Kidney (tissue), 14 donors: ENCODE results near the gene CGB5. TPM values are rescaled to one million over a fixed set of nuclear protein-coding genes. Genes with fewer than 3 reads are reported as not detected.
"Not testable (repeated sequence)": the region's sequence is repeated elsewhere in the genome, so short reads cannot be mapped to it uniquely, and the experiment has no call there.

Experiments
- DNase-seq, 5 donors: peaks; one replicate each; pipeline ENCODE4 v3.0.0-alpha.2; 2013 to 2020
- FAIRE-seq: peaks from 2 replicates; lab custom pipeline; 2012; peaks lifted over from hg19 to GRCh38; lab: Jason Lieb, UNC
- H3K27ac ChIP-seq, 2 donors: one replicate each; pipeline ENCODE4 v1.7.0; 2013; ENCODE audit warnings: low read depth in 2 of 2, low read length in 2 of 2, inconsistent platforms in 1 of 2
- H3K27me3 ChIP-seq: one replicate; pipeline ENCODE4 v1.7.1; 2013; ENCODE audit warnings: low read length, inconsistent platforms; ENCODE audit not compliant: control insufficient read depth, insufficient read depth
- H3K36me3 ChIP-seq, 3 donors: one replicate each; pipeline versions ENCODE4 v1.7.0 to v1.7.1; 2013; ENCODE audit warnings: low read length in 3 of 3, control low read depth in 1 of 3, inconsistent platforms in 1 of 3; ENCODE audit not compliant: insufficient read depth in 3 of 3, control insufficient read depth in 2 of 3
- H3K4me1 ChIP-seq, 3 donors: one replicate each; pipeline versions ENCODE4 v1.7.0 to v1.7.1; 2013; ENCODE audit warnings: low read length in 3 of 3, inconsistent platforms in 1 of 3, low read depth in 1 of 3; ENCODE audit not compliant: control insufficient read depth in 2 of 3, insufficient read depth in 2 of 3
- H3K4me3 ChIP-seq, 3 donors: one replicate each; pipeline versions ENCODE4 v1.7.0 to v1.8.1; 2013; ENCODE audit warnings: low read length in 3 of 3, control low read depth in 1 of 3, inconsistent platforms in 1 of 3
- H3K9ac ChIP-seq, 3 donors: one replicate each; pipeline versions ENCODE4 v1.7.0 to v1.7.1; 2013; ENCODE audit warnings: low read length in 3 of 3, control low read depth in 1 of 3, inconsistent platforms in 1 of 3
- H3K9me3 ChIP-seq, 3 donors: one replicate each; pipeline versions ENCODE4 v1.7.0 to v1.7.1; 2013; ENCODE audit warnings: low read length in 3 of 3, control low read depth in 1 of 3, inconsistent platforms in 1 of 3; ENCODE audit not compliant: control insufficient read depth in 2 of 3, insufficient read depth in 1 of 3
- CTCF ChIP-seq: IDR thresholded peaks from 3 replicates; pipeline ENCODE4 v1.5.1; 2012; ENCODE audit warnings: mild to moderate bottlenecking, moderate library complexity, borderline replicate concordance; ENCODE audit not compliant: insufficient read depth; ENCODE audit errors: extremely low read depth
- intact Hi-C: fragments of 100-400 bp; cut with DNase I; formaldehyde crosslinking; loops from one replicate; pipeline ENCODE4 v1.11.1; 2022
- polyA plus RNA-seq: library from polyadenylated mRNA; stranded (reverse); fragments of 350-450 nt; fragmentation: Illumina TruSeq; extraction: RNeasy Lipid Tissue Mini Kit (QIAGEN cat#74804); gene quantifications from one replicate; pipeline ENCODE4 v1.2.3, GENCODE V29; 2014; ENCODE audit warnings: low read depth, low replicate concordance; ENCODE audit not compliant: insufficient read depth
- total RNA-seq: library from RNA; stranded (reverse); fragmentation: NEBNext Ultra II Directional; extraction: Animal tissue kit (Norgen Biotek cat#: 25700); gene quantifications from one replicate; pipeline ENCODE4 v1.2.1, GENCODE V29; 2021
- donor health status: control.
- donor health status: control.
- donor health status: control.
- donor health status: control.
- donor health status: control.
- donor health status: DM: yes; HTN: yes; CAD: no.
- donor health status: Normal renal cell carcinoma (clear cell type).

CGB5 gene
- total and polyA plus RNA-seq, 2 donors from 2014 or later = not detected

GRCh38 chr19:49056101-49056901, 12.7 kb downstream of the CGB5 start:
- peak overlapping the region in 2 of 3 donors; percentile 26 to 32 for H3K9ac ChIP-seq
- H3K27ac ChIP-seq = no peak overlapping the region
- H3K9me3 ChIP-seq = no peaks in the 10 kb centered on the region
- peak; percentile 19 for TF ChIP-seq CTCF
- no peaks in the 10 kb centered on the region for H3K36me3 ChIP-seq
- H3K4me1 ChIP-seq = peaks cover 0 to 4% (median 0%) of the 10 kb centered on the region in 3 donors
- intact Hi-C loops = no loop called here
- FAIRE-seq (no peak), DNase-seq (peak; percentile 67 to 85 (median 74))
- peaks cover 5% of the 10 kb centered on the region for H3K27me3 ChIP-seq
- peak overlapping the region; percentile 11 to 60 (median 53) for H3K4me3 ChIP-seq

DNA sequence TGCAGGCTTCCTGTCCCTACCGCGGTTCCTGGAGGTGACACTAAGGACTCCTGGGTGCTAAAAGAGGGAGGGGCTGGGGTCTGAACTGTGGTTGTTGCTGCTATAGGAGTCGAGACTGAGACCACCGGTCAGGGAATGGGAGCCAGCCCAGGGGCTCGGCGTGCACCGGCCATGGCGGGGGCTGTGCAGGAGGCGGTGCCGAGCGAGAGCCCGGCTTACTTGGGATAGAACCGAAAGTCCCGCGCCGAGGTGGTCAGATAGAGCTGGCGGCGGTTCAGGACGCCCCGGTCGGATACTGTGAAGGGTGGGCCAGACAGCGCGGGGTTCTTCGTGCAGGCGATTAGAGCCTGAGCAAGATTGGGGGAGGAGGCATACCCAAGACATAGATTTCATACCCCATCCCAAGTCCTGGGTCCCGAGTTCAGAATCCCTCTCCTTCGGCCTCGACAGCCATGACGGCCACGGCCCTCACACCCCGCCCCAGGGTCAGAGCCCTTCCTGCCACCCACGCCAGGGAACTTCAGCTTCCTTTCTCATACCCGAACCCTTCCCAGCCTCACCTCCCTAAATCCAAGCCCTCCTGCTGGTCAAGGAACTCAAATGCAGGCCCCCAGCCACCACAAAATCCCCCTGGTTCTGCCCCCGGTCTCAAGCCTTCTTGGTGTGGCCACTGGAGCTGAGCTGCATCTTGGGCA, 13.4 kb downstream of the CGB5 start:
- peak in 1 of 5 donors; percentile 52 for DNase-seq
- peak overlapping the region in 2 of 3 donors; percentile 26 to 29 for H3K9ac ChIP-seq
- intact Hi-C loops, FAIRE-seq, H3K27me3 ChIP-seq, H3K9me3 ChIP-seq, H3K4me1 ChIP-seq, H3K36me3 ChIP-seq, H3K27ac ChIP-seq: not testable (repeated sequence)
- peak overlapping the region; percentile 11 to 60 (median 53) for H3K4me3 ChIP-seq

DNA sequence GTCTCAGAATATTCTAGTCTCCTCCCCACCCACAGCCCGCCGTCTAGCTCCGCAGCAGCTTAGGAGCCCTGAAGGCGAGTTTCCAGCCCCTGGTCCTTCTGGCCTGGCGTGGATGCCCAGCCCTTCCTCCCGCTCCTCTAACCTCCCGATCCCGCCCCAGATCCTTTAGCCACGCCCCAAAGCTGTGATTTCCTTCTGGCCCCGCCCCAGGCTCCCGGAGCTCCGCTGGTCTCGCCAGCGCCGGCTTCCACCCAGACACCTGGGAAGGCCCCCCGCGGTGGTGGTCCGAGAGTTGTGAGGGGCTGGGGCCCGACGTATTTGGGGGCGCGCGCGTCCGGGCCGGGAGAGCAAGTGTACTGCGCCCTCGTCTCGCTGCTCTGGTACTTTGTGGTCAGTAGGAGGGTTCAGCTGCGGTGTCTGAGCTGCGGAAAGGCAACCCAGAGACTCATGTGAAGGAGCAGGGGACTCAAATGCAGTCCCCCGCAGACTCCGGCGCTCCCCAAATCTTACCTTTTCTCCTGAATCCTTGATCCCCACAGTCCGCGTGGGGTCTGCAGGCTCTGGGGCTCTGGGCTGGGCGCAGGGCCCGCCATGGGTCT, 14.1 kb downstream of the CGB5 start, which contains the start of gene CGB7:
CGB7 (minus strand) TSS at position 114 of the 599 bp plus-strand sequence. CDS start 2,374 bp downstream, outside the sequence.
- Histone ChIP-seq H3K4me1 (peaks cover 0 to 4% (median 0%) of the 10 kb centered on the region in 3 donors), H3K9me3 (no peaks in the 10 kb centered on the region), H3K9ac (peak within 1 kb of the TSS in 2 of 3 donors; percentile 26 to 29), H3K27ac (no peak within 1 kb of the TSS), H3K36me3 (no peaks in the 10 kb centered on the region), H3K27me3 (peaks cover 5% of the 10 kb centered on the region), H3K4me3 (peak within 1 kb of the TSS; percentile 11 to 60 (median 53))
- DNase-seq = peak; percentile 72 to 86 (median 84)
- no peak for TF ChIP-seq CTCF
- FAIRE-seq = no peak
- intact Hi-C loops = no loop called here
